Neural progenitor cell (in vitro differentiated cells): ENCODE data around the gene LRRC53. TPM values are rescaled to one million over a fixed set of nuclear protein-coding genes. Genes with fewer than 3 reads are reported as not detected.
A peak's percentile ranks its signal among the peaks of the same experiment; 100 is the strongest.

Experiments
- DNase-seq: peaks from one replicate; pipeline ENCODE4 v3.0.0-alpha.2; 2016; ENCODE audit warnings: low spot score
- H2AFZ ChIP-seq: fragments of 200-600 bp; sonication (generic); replicated peaks from 2 replicates; pipeline ENCODE4 v1.6.1; 2016; ENCODE audit warnings: antibody characterized with exemption
- H3F3A ChIP-seq: fragments of 200-600 bp; sonication (generic); 2 replicates; pipeline ENCODE4 v1.6.1; 2016; ENCODE audit warnings: antibody characterized with exemption, low read depth
- H3K27ac ChIP-seq: fragments of 200-600 bp; sonication (generic); 2 replicates; pipeline ENCODE4 v1.5.1; 2016; ENCODE audit warnings: mild to moderate bottlenecking
- H3K27me3 ChIP-seq: fragments of 200-600 bp; sonication (generic); 2 replicates; pipeline ENCODE4 v1.6.1; 2016; ENCODE audit warnings: mild to moderate bottlenecking, moderate library complexity
- H3K36me3 ChIP-seq: fragments of 200-600 bp; sonication (generic); 2 replicates; pipeline ENCODE4 v1.5.1; 2016
- H3K4me1 ChIP-seq: fragments of 200-600 bp; sonication (generic); 2 replicates; pipeline ENCODE4 v1.6.1; 2016; ENCODE audit warnings: mixed run types
- H3K4me2 ChIP-seq: fragments of 200-600 bp; sonication (generic); 2 replicates; pipeline ENCODE4 v1.6.1; 2016
- H3K4me3 ChIP-seq: fragments of 200-600 bp; sonication (generic); 2 replicates; pipeline ENCODE4 v1.5.1; 2016
- H3K79me2 ChIP-seq: fragments of 200-600 bp; sonication (generic); 2 replicates; pipeline ENCODE4 v1.6.1; 2016; ENCODE audit warnings: low read depth
- H3K9ac ChIP-seq: fragments of 200-600 bp; sonication (generic); 2 replicates; pipeline ENCODE4 v1.6.1; 2016
- H3K9me3 ChIP-seq: fragments of 200-600 bp; sonication (generic); 2 replicates; pipeline ENCODE4 v1.5.1; 2016; ENCODE audit warnings: low read depth
- H4K20me1 ChIP-seq: fragments of 200-600 bp; sonication (generic); 2 replicates; pipeline ENCODE4 v1.6.1; 2016; ENCODE audit warnings: low read depth
- H3K27ac Mint-ChIP-seq: 3 replicates; pipeline ENCODE4 v1.8.0; 2021; ENCODE audit warnings: mixed read lengths
- H3K27me3 Mint-ChIP-seq: 2 replicates; pipeline ENCODE4 v1.8.0; 2022; ENCODE audit warnings: low read depth, mild to moderate bottlenecking, inconsistent platforms, moderate library complexity, mixed read lengths; ENCODE audit not compliant: insufficient read depth
- H3K36me3 Mint-ChIP-seq: 3 replicates; pipeline ENCODE4 v1.8.0; 2021; ENCODE audit warnings: mixed read lengths
- H3K4me1 Mint-ChIP-seq: 3 replicates; pipeline ENCODE4 v1.8.0; 2021; ENCODE audit warnings: mixed read lengths
- H3K4me3 Mint-ChIP-seq: 3 replicates; pipeline ENCODE4 v1.8.0; 2021; ENCODE audit warnings: mild to moderate bottlenecking, moderate library complexity, mixed read lengths
- H3K9me3 Mint-ChIP-seq: 3 replicates; pipeline ENCODE4 v1.8.0; 2020; ENCODE audit warnings: mixed read lengths
- CTCF ChIP-seq: fragments of 200-600 bp; sonication (generic); IDR thresholded peaks from 2 replicates; pipeline ENCODE4 v1.5.1; 2017; ENCODE audit warnings: antibody characterized with exemption, mild to moderate bottlenecking
- EZH2 ChIP-seq: fragments of 200-600 bp; sonication (generic); IDR thresholded peaks from 2 replicates; pipeline ENCODE4 v1.6.1; 2017; ENCODE audit warnings: antibody characterized with exemption, mild to moderate bottlenecking, moderate library complexity
- EZH2phosphoT487 ChIP-seq: fragments of 200-600 bp; sonication (generic); IDR thresholded peaks from 2 replicates; pipeline ENCODE4 v1.6.1; 2017; ENCODE audit warnings: antibody characterized with exemption
- total RNA-seq: library from RNA; depleted of rRNA; stranded (reverse); fragments of >200 nt; gene quantifications from 2 replicates; pipeline ENCODE4 v1.2.3, GENCODE V29; 2015; ENCODE audit warnings: low replicate concordance

The LRRC53 gene
- total RNA-seq, 1 donor from 2014 or later, result not detected

DNA sequence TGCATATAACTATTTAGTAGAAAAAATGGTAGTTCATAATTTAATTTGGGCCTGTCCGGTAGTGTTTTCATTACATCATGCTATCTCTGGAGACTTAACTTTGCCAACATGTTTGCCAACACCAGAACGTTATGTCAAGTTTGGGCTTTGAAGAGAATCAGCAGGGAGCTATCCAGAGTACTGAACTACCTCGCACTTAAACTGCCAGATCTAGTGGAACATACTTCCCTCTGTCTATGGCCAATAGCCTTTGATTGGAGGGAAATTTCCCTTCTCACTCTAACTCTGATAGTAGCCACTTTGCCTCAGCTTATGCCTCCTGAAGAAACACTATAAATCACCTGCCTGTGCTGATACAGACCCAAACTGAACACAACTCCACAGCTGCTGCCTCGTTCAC is 10.0 kb downstream of the LRRC53 start:
- no peak overlapping the region for H3K4me3 ChIP-seq
- H3K9me3 ChIP-seq, result no peaks in the 10 kb centered on the region
- no peak for TF ChIP-seq CTCF
- Mint-ChIP-seq H3K4me1 (peaks cover 43% of the 10 kb centered on the region), H3K27me3 (no peaks in the 10 kb centered on the region), H3K27ac (no peak overlapping the region), H3K9me3 (peaks cover 3% of the 10 kb centered on the region), H3K4me3 (no peak overlapping the region), H3K36me3 (peaks cover 2% of the 10 kb centered on the region)
- no peak overlapping the region for H3K4me2 ChIP-seq
- peaks cover 30% of the 10 kb centered on the region for H3K4me1 ChIP-seq
- H3F3A ChIP-seq, result peaks cover 29% of the 10 kb centered on the region
- DNase-seq, result peak; percentile 72
- no peak overlapping the region for H3K27ac ChIP-seq
- H3K27me3 ChIP-seq, result no peaks in the 10 kb centered on the region
- no peak overlapping the region for H2AFZ ChIP-seq
- no peaks in the 10 kb centered on the region for H3K79me2 ChIP-seq
- no peaks in the 10 kb centered on the region for H4K20me1 ChIP-seq
- H3K36me3 ChIP-seq, result no peaks in the 10 kb centered on the region
- no peak overlapping the region for H3K9ac ChIP-seq

- Mint-ChIP-seq H3K36me3 (peaks cover 2% of the 10 kb centered on the region), H3K4me3 (no peak overlapping the region), H3K27me3 (no peaks in the 10 kb centered on the region), H3K27ac (no peak overlapping the region), H3K9me3 (peaks cover 3% of the 10 kb centered on the region), H3K4me1 (peaks cover 10% of the 10 kb centered on the region)
- no peak overlapping the region for H3K9ac ChIP-seq
- no peaks in the 10 kb centered on the region for H3K9me3 ChIP-seq
- H3K27ac ChIP-seq, result no peak overlapping the region
- no peak overlapping the region for H3K4me3 ChIP-seq
- H3K4me2 ChIP-seq, result no peak overlapping the region
- H3K36me3 ChIP-seq, result no peaks in the 10 kb centered on the region
- DNase-seq, result no peak
- H3K27me3 ChIP-seq, result no peaks in the 10 kb centered on the region
- no peaks in the 10 kb centered on the region for H3K4me1 ChIP-seq
- no peak for TF ChIP-seq CTCF
- no peak for TF ChIP-seq EZH2phosphoT487
- TF ChIP-seq EZH2, result no peak
- no peaks in the 10 kb centered on the region for H3K79me2 ChIP-seq
- H3F3A ChIP-seq, result no peaks in the 10 kb centered on the region
- H2AFZ ChIP-seq, result no peak overlapping the region
- H4K20me1 ChIP-seq, result no peaks in the 10 kb centered on the region
Observed at GRCh38 chr1:74498901-74499300, 13.5 kb downstream of the LRRC53 start.

GRCh38 chr1:74496669-74497068 is 15.7 kb downstream of the LRRC53 start:
- TF ChIP-seq EZH2phosphoT487, result no peak
- no peak for TF ChIP-seq CTCF
- no peak for TF ChIP-seq EZH2
- no peaks in the 10 kb centered on the region for H3K36me3 ChIP-seq
- no peaks in the 10 kb centered on the region for H3K9me3 ChIP-seq
- no peak overlapping the region for H3K27ac ChIP-seq
- H3K79me2 ChIP-seq, result no peaks in the 10 kb centered on the region
- Mint-ChIP-seq H3K36me3 (peaks cover 2% of the 10 kb centered on the region), H3K4me1 (no peaks in the 10 kb centered on the region), H3K9me3 (peaks cover 3% of the 10 kb centered on the region), H3K27me3 (no peaks in the 10 kb centered on the region), H3K27ac (no peak overlapping the region), H3K4me3 (no peak overlapping the region)
- H3K9ac ChIP-seq, result no peak overlapping the region
- no peaks in the 10 kb centered on the region for H3F3A ChIP-seq
- DNase-seq, result no peak
- H4K20me1 ChIP-seq, result no peaks in the 10 kb centered on the region
- H3K4me3 ChIP-seq, result no peak overlapping the region
- H3K4me2 ChIP-seq, result no peak overlapping the region
- no peak overlapping the region for H2AFZ ChIP-seq
- H3K27me3 ChIP-seq, result no peaks in the 10 kb centered on the region
- no peaks in the 10 kb centered on the region for H3K4me1 ChIP-seq

- no peak overlapping the region for H3K4me3 Mint-ChIP-seq
- no peak overlapping the region for H2AFZ ChIP-seq
- no peaks in the 10 kb centered on the region for H3K9me3 ChIP-seq
- no peak for TF ChIP-seq CTCF
- no peak for TF ChIP-seq EZH2
- no peak for TF ChIP-seq EZH2phosphoT487
- no peak overlapping the region for H3K27ac Mint-ChIP-seq
- H3K79me2 ChIP-seq, result no peaks in the 10 kb centered on the region
- no peaks in the 10 kb centered on the region for H3K27me3 ChIP-seq
- no peaks in the 10 kb centered on the region for H3K36me3 Mint-ChIP-seq
- peaks cover 11% of the 10 kb centered on the region for H3K4me1 Mint-ChIP-seq
- H4K20me1 ChIP-seq, result no peaks in the 10 kb centered on the region
- H3K4me2 ChIP-seq, result no peak overlapping the region
- H3K27ac ChIP-seq, result no peak overlapping the region
- peaks cover 14% of the 10 kb centered on the region for H3K4me1 ChIP-seq
- H3K27me3 Mint-ChIP-seq, result no peaks in the 10 kb centered on the region
- no peak overlapping the region for H3K4me3 ChIP-seq
- no peaks in the 10 kb centered on the region for H3F3A ChIP-seq
- no peak overlapping the region for H3K9ac ChIP-seq
- no peak for DNase-seq
- H3K9me3 Mint-ChIP-seq, result no peaks in the 10 kb centered on the region
- H3K36me3 ChIP-seq, result no peaks in the 10 kb centered on the region
Observed at GRCh38 chr1:74486036-74486435, 26.4 kb downstream of the LRRC53 start.
